K562 (cell line): ENCODE measurements around the gene AJUBA. TPM values are rescaled to one million over a fixed set of nuclear protein-coding genes. Genes with fewer than 3 reads are reported as not detected.

Experiments used
- ATAC-seq: fragments of 200-7000 bp; cut with Tn5 transposase; 3 replicates; pipeline ENCODE4 v1.9.1; 2020; ENCODE audit warnings: moderate library complexity
- BruUV-seq: library from RNA; stranded (reverse); fragments of 400-500 nt; replicated peaks from 2 replicates; lab custom pipeline; 2021; lab: Mats Ljungman, UMichigan
- CTCF ChIA-PET: fragments of 300-600 bp; formaldehyde crosslinking; extraction: SDS; loops from one replicate; lab custom pipeline; 2021; ENCODE audit warnings: low intra/inter-chr PET ratio; lab: Yijun Ruan, JAX
- POLR2A ChIA-PET: fragments of 300-600, 350-650 bp; sonication (Branson Sonifier 250); formaldehyde crosslinking; extraction: SDS; loops from one replicate; lab custom pipeline; 2021; ENCODE audit warnings: antibody characterized with exemption, inconsistent platforms; lab: Yijun Ruan, JAX
- DNase-seq, 4 experiments: peaks; one replicate each; pipeline versions ENCODE4 v3.0.0 to v3.0.0-alpha.2; 2011 to 2018; ENCODE audit warnings: low spot score in 3 of 4, mixed read lengths in 3 of 4; ENCODE audit errors: extremely low read depth in 1 of 4
- FAIRE-seq: peaks from 2 replicates; lab custom pipeline; 2011; peaks lifted over from hg19 to GRCh38; lab: Jason Lieb, UNC
- H2AFZ ChIP-seq: 2 replicates; pipeline ENCODE4 v1.6.0; 2011; ENCODE audit warnings: low read depth, low read length, control low read depth, inconsistent platforms
- H3K27ac ChIP-seq: fragments of 200-600 bp; 3 replicates; pipeline ENCODE4 v1.8.0; 2011; ENCODE audit warnings: low read depth, mild to moderate bottlenecking, control low read depth, inconsistent platforms, low read length, moderate library complexity, mixed read lengths; ENCODE audit errors: extremely low read depth
- H3K27me3 ChIP-seq, 2 experiments: fragments of 300-600 bp in 1 of 2; 2 replicates in 1 of 2; 3 replicates in 1 of 2; pipeline versions ENCODE4 v1.6.0 to v1.8.0; 2011; ENCODE audit warnings: inconsistent platforms in 2 of 2, low read length in 2 of 2, mild to moderate bottlenecking in 1 of 2, mixed read lengths in 1 of 2, moderate library complexity in 1 of 2; ENCODE audit not compliant: control insufficient read depth in 2 of 2, insufficient read depth in 2 of 2
- H3K36me3 ChIP-seq: fragments of 300-600 bp; 3 replicates; pipeline ENCODE4 v1.8.0; 2011; ENCODE audit warnings: mild to moderate bottlenecking, low read length, inconsistent platforms; ENCODE audit not compliant: control insufficient read depth, insufficient read depth
- H3K4me1 ChIP-seq, 2 experiments: fragments of 200-600 bp in 1 of 2; replicated peaks in 1 of 2; 2 replicates in 1 of 2; 3 replicates in 1 of 2; pipeline versions ENCODE4 v1.5.1 to v1.8.0; 2011; ENCODE audit warnings: inconsistent platforms in 2 of 2, low read length in 2 of 2, mild to moderate bottlenecking in 1 of 2, mixed read lengths in 1 of 2, moderate library complexity in 1 of 2; ENCODE audit not compliant: control insufficient read depth in 2 of 2, insufficient read depth in 2 of 2
- H3K4me2 ChIP-seq: 2 replicates; pipeline ENCODE4 v1.6.1; 2011; ENCODE audit warnings: low read length, control low read depth, inconsistent platforms, mixed read lengths; ENCODE audit not compliant: insufficient read depth
- H3K4me3 ChIP-seq: fragments of 200-600 bp; sonication (generic), shearing (Covaris generic); 2 replicates; pipeline ENCODE4 v1.5.1; 2016; ENCODE audit warnings: control low read depth, inconsistent platforms
- H3K79me2 ChIP-seq: fragments of 200-600 bp; 3 replicates; pipeline ENCODE4 v1.8.0; 2011; ENCODE audit warnings: low read length, inconsistent platforms; ENCODE audit not compliant: control insufficient read depth, insufficient read depth
- H3K9ac ChIP-seq, 2 experiments: 2 replicates each; pipeline versions ENCODE4 v1.6.0 to v1.6.1; 2011; ENCODE audit warnings: low read depth in 2 of 2, low read length in 2 of 2, control low read depth in 1 of 2, inconsistent platforms in 1 of 2, mild to moderate bottlenecking in 1 of 2, mixed read lengths in 1 of 2; ENCODE audit not compliant: insufficient read depth in 1 of 2
- H3K9me1 ChIP-seq: one replicate; pipeline ENCODE4 v1.6.0; 2011; ENCODE audit warnings: inconsistent platforms, mild to moderate bottlenecking, low read length, moderate library complexity; ENCODE audit not compliant: control insufficient read depth, insufficient read depth
- H3K9me3 ChIP-seq: replicated peaks from 2 replicates; pipeline ENCODE4 v1.5.1; 2011; ENCODE audit warnings: low read depth, low read length, inconsistent platforms; ENCODE audit not compliant: control insufficient read depth, insufficient read depth
- H4K20me1 ChIP-seq: replicated peaks from 2 replicates; pipeline ENCODE4 v1.6.1; 2011; ENCODE audit warnings: low read length, inconsistent platforms, mixed read lengths; ENCODE audit not compliant: control insufficient read depth, insufficient read depth
- BRF1 ChIP-seq: IDR thresholded peaks from 3 replicates; pipeline ENCODE4 v1.6.1; 2011; ENCODE audit warnings: borderline replicate concordance, mild to moderate bottlenecking; ENCODE audit not compliant: insufficient read length; ENCODE audit errors: extremely low read depth
- CREBBP ChIP-seq: IDR thresholded peaks from one replicate; pipeline ENCODE4 v1.6.1; 2012; ENCODE audit warnings: low read depth, mild to moderate bottlenecking, control low read depth, inconsistent platforms, low read length
- CREM ChIP-seq: IDR thresholded peaks from 2 replicates; pipeline ENCODE4 v1.6.1; 2014; ENCODE audit warnings: antibody characterized with exemption, low read depth
- JUNB ChIP-seq: fragments of 450-650 bp; formaldehyde crosslinking; conservative IDR thresholded peaks from 2 replicates; pipeline ENCODE4 v1.4.0; 2020; ENCODE audit warnings: mild to moderate bottlenecking
- KDM2B ChIP-seq: fragments of 250-450 bp; sonication (Bioruptor Pico); IDR thresholded peaks from 2 replicates; pipeline ENCODE4 v1.8.0; 2021; ENCODE audit warnings: mild to moderate bottlenecking, moderate library complexity
- NCOA4 ChIP-seq: fragments of 450-650 bp; IDR thresholded peaks from 2 replicates; pipeline ENCODE4 v1.6.1; 2018; ENCODE audit warnings: mild to moderate bottlenecking; ENCODE audit not compliant: partially characterized antibody
- NR4A1 ChIP-seq, 2 experiments: fragments of 250-450 bp in 1 of 2; fragments of 450-650 bp in 1 of 2; sonication (Bioruptor Pico) in 1 of 2; IDR thresholded peaks; 2 replicates each; pipeline versions ENCODE4 v1.4.0 to v1.6.1; 2016 to 2020; ENCODE audit warnings: mild to moderate bottlenecking in 2 of 2, missing compliant biosample characterization in 1 of 2, missing genetic modification characterization in 1 of 2, moderate library complexity in 1 of 2
- NUFIP1 ChIP-seq: fragments of 450-650 bp; IDR thresholded peaks from 2 replicates; pipeline ENCODE4 v1.6.1; 2018; ENCODE audit not compliant: partially characterized antibody
- RBM15 ChIP-seq: fragments of 200-400 bp; formaldehyde crosslinking; IDR thresholded peaks from 2 replicates; pipeline ENCODE4 v1.6.1; 2018; ENCODE audit warnings: mild to moderate bottlenecking, low read length, moderate library complexity; ENCODE audit not compliant: insufficient read depth
- TCF7L2 ChIP-seq: fragments of 150-350 bp; IDR thresholded peaks from 2 replicates; pipeline ENCODE4 v1.6.1; 2016; ENCODE audit warnings: low read depth, mild to moderate bottlenecking, low read length, moderate library complexity
- TEAD1 ChIP-seq, 2 experiments: fragments of 450-650 bp in 1 of 2; sonication (generic) in 1 of 2; formaldehyde crosslinking; IDR thresholded peaks; 2 replicates each; pipeline versions ENCODE4 v1.4.0 to v1.8.0; 2020 to 2022; ENCODE audit warnings: mild to moderate bottlenecking in 2 of 2, missing genetic modification reagents in 1 of 2
- ZBTB7A ChIP-seq: IDR thresholded peaks from 2 replicates; pipeline ENCODE4 v1.6.1; 2011; ENCODE audit warnings: low read depth, mild to moderate bottlenecking, low read length, moderate library complexity, borderline replicate concordance; ENCODE audit not compliant: control insufficient read depth
- WGBS: fragments of 100-300 bp; shearing (Covaris generic); methylation state at CpG from one replicate; pipeline ENCODE4 v1.1.6; 2016; ENCODE audit warnings: low coverage, mixed read lengths; ENCODE audit not compliant: insufficient coverage; ENCODE audit errors: missing lambda C conversion rate; 5-methylcytosine and 5-hydroxymethylcytosine counted together
- in situ Hi-C: fragments of 300-500 bp; cut with MboI; formaldehyde crosslinking; loops from 4 replicates; pipeline ENCODE4 v1.15.0; 2018; ENCODE audit warnings: inconsistent platforms, mixed read lengths
- intact Hi-C: fragments of 100-400 bp; cut with micrococcal nuclease; formaldehyde crosslinking; loops from 2 replicates; pipeline ENCODE4 v1.14.2; 2022
- polyA plus RNA-seq, 8 experiments: library from polyadenylated mRNA; depleted of rRNA in 4 of 8; stranded (reverse) in 5 of 8; unstranded in 3 of 8; fragments of >200 nt; fragmentation: Nextera tagmentation in 2 of 8; fragmentation: Illumina TruSeq in 1 of 8; extraction: Ambion mirVana in 2 of 8; extraction: Trizol in 1 of 8; gene quantifications; 2 replicates each; pipeline versions ENCODE4 v1.2.1 to v1.2.3, GENCODE V29; 2011 to 2014; ENCODE audit warnings: inconsistent platforms in 1 of 8, missing spikeins in 1 of 8
- total RNA-seq, 7 experiments: library from RNA; depleted of rRNA in 6 of 7; stranded (reverse); fragments of >200 nt in 6 of 7; fragmentation: Illumina TruSeq in 2 of 7; extraction: Trizol in 2 of 7; gene quantifications; 2 replicates each; pipeline versions ENCODE4 v1.2.1 to v1.2.3, GENCODE V29; 2011 to 2021; ENCODE audit warnings: low replicate concordance in 1 of 7
- TF ChIP-seq, protein P1 (sequence below): sonication (generic); IDR thresholded peaks from 2 replicates; pipeline ENCODE4 v1.6.1; 2016
- TF ChIP-seq, protein P2 (sequence below), 2 experiments: fragments of 450-650 bp; conservative IDR thresholded peaks; 2 replicates each; pipeline ENCODE4 v1.6.1; 2017; ENCODE audit warnings: mild to moderate bottlenecking in 2 of 2, moderate library complexity in 2 of 2

Gene AJUBA
- total and polyA plus RNA-seq, 9 of the 15 experiments (the other 6 are each of a cell fraction or from before 2014, with no cell fraction given): 0.73 to 4.7 (median 2.8) TPM

DNA sequence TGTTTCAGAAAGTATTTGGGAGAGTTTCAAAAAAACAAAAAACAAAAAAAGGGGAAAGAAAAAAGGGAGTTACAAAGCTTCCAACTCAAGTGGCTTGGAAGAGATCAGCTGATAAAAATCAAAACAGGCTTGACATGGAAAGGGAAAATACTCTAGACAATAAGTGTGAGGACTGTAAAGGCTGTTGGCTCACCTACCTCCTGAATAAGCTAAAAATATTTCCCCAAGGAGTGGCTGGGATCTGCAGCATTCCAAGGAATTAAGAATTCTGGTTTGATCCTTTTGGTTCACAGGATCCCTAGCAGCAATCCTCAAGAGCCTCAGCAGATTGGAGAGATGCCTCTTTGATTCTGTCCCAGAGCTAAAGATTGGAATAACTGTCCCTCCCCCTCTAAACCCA, 11.2 kb upstream of the AJUBA start (continued):
- TF ChIP-seq, protein P1, sequence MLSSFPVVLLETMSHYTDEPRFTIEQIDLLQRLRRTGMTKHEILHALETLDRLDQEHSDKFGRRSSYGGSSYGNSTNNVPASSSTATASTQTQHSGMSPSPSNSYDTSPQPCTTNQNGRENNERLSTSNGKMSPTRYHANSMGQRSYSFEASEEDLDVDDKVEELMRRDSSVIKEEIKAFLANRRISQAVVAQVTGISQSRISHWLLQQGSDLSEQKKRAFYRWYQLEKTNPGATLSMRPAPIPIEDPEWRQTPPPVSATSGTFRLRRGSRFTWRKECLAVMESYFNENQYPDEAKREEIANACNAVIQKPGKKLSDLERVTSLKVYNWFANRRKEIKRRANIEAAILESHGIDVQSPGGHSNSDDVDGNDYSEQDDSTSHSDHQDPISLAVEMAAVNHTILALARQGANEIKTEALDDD: no peak

DNA sequence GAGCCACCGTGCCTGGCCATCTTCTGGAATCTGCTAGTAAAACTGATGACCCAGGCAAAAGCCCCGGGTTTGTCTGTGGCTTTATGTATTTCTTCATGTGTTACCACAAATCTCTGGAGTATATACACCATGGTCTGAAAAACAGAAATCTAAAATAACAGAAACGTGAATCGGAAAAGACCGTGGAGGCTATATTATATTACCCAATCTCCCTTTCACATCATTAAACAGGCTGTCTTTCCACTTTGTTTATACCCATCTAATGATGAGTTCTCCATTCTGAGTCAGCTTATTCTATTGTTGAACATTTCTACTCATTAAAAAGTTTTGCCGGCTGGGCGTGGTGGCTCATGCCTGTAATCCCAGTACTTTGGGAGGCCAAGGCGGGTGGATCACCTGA, 9.5 kb upstream of the AJUBA start:
- POLR2A ChIA-PET: interaction anchor here (0.5 to 7.7 kb wide), 2 partner anchors 16 to 45 kb away, joined by 3 to 81 read pairs; no protein-coding TSS in a partner anchor
- FAIRE-seq: no peak
- no peak for TF ChIP-seq JUNB (CRISPR knock-in tag)
- no peak for TF ChIP-seq TEAD1 (CRISPR knock-in tag; IDR thresholded peaks at IDR 0.05)
- TF ChIP-seq CREM: no peak
- TF ChIP-seq CREBBP: no peak
- no peak for TF ChIP-seq NUFIP1
- no peak for TF ChIP-seq BRF1
- TF ChIP-seq KDM2B (CRISPR knock-in tag): no peak
- no peak for TF ChIP-seq NCOA4
- TF ChIP-seq ZBTB7A: no peak
- TF ChIP-seq, protein P2, sequence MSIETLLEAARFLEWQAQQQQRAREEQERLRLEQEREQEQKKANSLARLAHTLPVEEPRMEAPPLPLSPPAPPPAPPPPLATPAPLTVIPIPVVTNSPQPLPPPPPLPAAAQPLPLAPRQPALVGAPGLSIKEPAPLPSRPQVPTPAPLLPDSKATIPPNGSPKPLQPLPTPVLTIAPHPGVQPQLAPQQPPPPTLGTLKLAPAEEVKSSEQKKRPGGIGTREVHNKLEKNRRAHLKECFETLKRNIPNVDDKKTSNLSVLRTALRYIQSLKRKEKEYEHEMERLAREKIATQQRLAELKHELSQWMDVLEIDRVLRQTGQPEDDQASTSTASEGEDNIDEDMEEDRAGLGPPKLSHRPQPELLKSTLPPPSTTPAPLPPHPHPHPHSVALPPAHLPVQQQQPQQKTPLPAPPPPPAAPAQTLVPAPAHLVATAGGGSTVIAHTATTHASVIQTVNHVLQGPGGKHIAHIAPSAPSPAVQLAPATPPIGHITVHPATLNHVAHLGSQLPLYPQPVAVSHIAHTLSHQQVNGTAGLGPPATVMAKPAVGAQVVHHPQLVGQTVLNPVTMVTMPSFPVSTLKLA (conservative IDR thresholded peaks at IDR 0.05): no peak
- TF ChIP-seq RBM15: no peak
- no peak for TF ChIP-seq NR4A1 (CRISPR knock-in tag; IDR thresholded peaks at IDR 0.05)
- no peak for TF ChIP-seq NR4A1 (tag; IDR thresholded peaks at IDR 0.05)
- no peak for TF ChIP-seq TCF7L2
- H3K27ac ChIP-seq: no peak overlapping the region
- no peaks in the 10 kb centered on the region for H3K27me3 ChIP-seq
- BruUV-seq: no TSS peak
- no peak overlapping the region for H3K4me2 ChIP-seq
- DNase-seq: no peak
- H3K4me3 ChIP-seq: no peak overlapping the region
- WGBS: 78% methylated on average over 8 of the region's 8 CpGs
- H3K4me1 ChIP-seq: peaks cover 0 to 1% of the 10 kb centered on the region in 2 experiments; a peak in 2 of 5 replicates
- H3K79me2 ChIP-seq: no peaks in the 10 kb centered on the region
- H3K9me3 ChIP-seq: no peaks in the 10 kb centered on the region
- in situ Hi-C loops (no loop called here), intact Hi-C loops (no loop called here)
- peaks cover 18% of the 10 kb centered on the region; the same call in 2 of the 3 replicates for H3K36me3 ChIP-seq
- ATAC-seq: no peak
- no peak overlapping the region for H3K9ac ChIP-seq
- H4K20me1 ChIP-seq: no peaks in the 10 kb centered on the region
- H2AFZ ChIP-seq: no peak overlapping the region
- H3K9me1 ChIP-seq: no peaks in the 10 kb centered on the region
- CTCF ChIA-PET: no interaction called here
